DOHH2 (cell line): ENCODE measurements around the gene RRM2.

Source experiments
- H3F3A ChIP-seq: fragments of 200-600 bp; sonication (generic), shearing (Covaris generic); 2 replicates; pipeline ENCODE4 v1.6.0; 2016; ENCODE audit warnings: antibody characterized with exemption, mild to moderate bottlenecking; ENCODE audit not compliant: control insufficient read depth, insufficient read depth
- H3K27ac ChIP-seq: fragments of 200-600 bp; sonication (generic); 2 replicates; pipeline ENCODE4 v1.5.1; 2014; ENCODE audit warnings: low read depth, mild to moderate bottlenecking, low read length, moderate library complexity
- H3K27me3 ChIP-seq: fragments of 200-600 bp; sonication (generic); 2 replicates; pipeline ENCODE4 v1.6.1; 2014; ENCODE audit warnings: mild to moderate bottlenecking, low read length, mixed read lengths; ENCODE audit not compliant: control insufficient read depth
- H3K36me3 ChIP-seq: fragments of 200-600 bp; sonication (generic); 2 replicates; pipeline ENCODE4 v1.6.1; 2014; ENCODE audit warnings: mild to moderate bottlenecking, low read length, moderate library complexity, mixed read lengths; ENCODE audit not compliant: control insufficient read depth
- H3K4me1 ChIP-seq: fragments of 200-600 bp; sonication (generic); 2 replicates; pipeline ENCODE4 v1.6.1; 2014; ENCODE audit warnings: mild to moderate bottlenecking, low read length, mixed read lengths; ENCODE audit not compliant: control insufficient read depth
- H3K4me2 ChIP-seq: fragments of 200-600 bp; sonication (generic); 2 replicates; pipeline ENCODE4 v1.6.0; 2014; ENCODE audit warnings: mild to moderate bottlenecking, low read length, moderate library complexity
- H3K4me3 ChIP-seq: fragments of 200-600 bp; sonication (generic); 2 replicates; pipeline ENCODE4 v1.5.1; 2014; ENCODE audit warnings: mild to moderate bottlenecking, low read length, mixed read lengths
- H3K79me2 ChIP-seq: fragments of 200-600 bp; sonication (generic); 2 replicates; pipeline ENCODE4 v1.6.1; 2014; ENCODE audit warnings: mild to moderate bottlenecking, low read length, mixed read lengths; ENCODE audit not compliant: control insufficient read depth
- H3K9me2 ChIP-seq: fragments of 200-600 bp; sonication (generic); replicated peaks from 2 replicates; pipeline ENCODE4 v1.6.1; 2014; ENCODE audit warnings: mild to moderate bottlenecking, low read length, mixed read lengths; ENCODE audit not compliant: control insufficient read depth
- H3K9me3 ChIP-seq: fragments of 200-600 bp; sonication (generic); 2 replicates; pipeline ENCODE4 v1.6.1; 2014; ENCODE audit warnings: antibody characterized with exemption, low read length, mixed read lengths; ENCODE audit not compliant: control insufficient read depth, insufficient read depth
- H4K20me1 ChIP-seq: fragments of 200-600 bp; sonication (generic); 2 replicates; pipeline ENCODE4 v1.6.0; 2014; ENCODE audit warnings: low read depth, mild to moderate bottlenecking, antibody characterized with exemption, low read length, moderate library complexity; ENCODE audit not compliant: control insufficient read depth, insufficient read depth
- CTCF ChIP-seq: fragments of 200-600 bp; sonication (generic); IDR thresholded peaks from one replicate; pipeline ENCODE4 v1.5.1; 2014; ENCODE audit warnings: antibody characterized with exemption, mild to moderate bottlenecking, low read depth, low read length; ENCODE audit not compliant: poor library complexity, severe bottlenecking
- EZH2phosphoT487 ChIP-seq: fragments of 200-600 bp; sonication (generic); IDR thresholded peaks from 2 replicates; pipeline ENCODE4 v1.6.1; 2017; ENCODE audit warnings: borderline replicate concordance, mild to moderate bottlenecking, antibody characterized with exemption, low read length, moderate library complexity, mixed read lengths

The RRM2 gene

GRCh38 chr2:10124538-10125045, 2.1 kb downstream of the RRM2 start:
- Histone ChIP-seq H3K36me3 (peaks cover 88% of the 10 kb centered on the region), H3K27me3 (no peaks in the 10 kb centered on the region), H3K79me2 (peaks cover 98% of the 10 kb centered on the region), H3K4me1 (peaks cover 55% of the 10 kb centered on the region), H3K4me3 (peak overlapping the region; percentile 92), H3K9me2 (no peaks in the 10 kb centered on the region), H3F3A (peaks cover 57% of the 10 kb centered on the region), H4K20me1 (peaks cover 43% of the 10 kb centered on the region), H3K27ac (peak overlapping the region; percentile 92), H3K4me2 (peak overlapping the region; percentile 81), H3K9me3 (no peaks in the 10 kb centered on the region)
- TF ChIP-seq CTCF (peak; percentile 68), EZH2phosphoT487 (no peak)

GRCh38 chr2:10125842-10126631, 3.5 kb downstream of the RRM2 start:
- H3K4me3 ChIP-seq, result peak overlapping the region; percentile 92
- no peaks in the 10 kb centered on the region for H3K9me3 ChIP-seq
- H3K9me2 ChIP-seq, result no peaks in the 10 kb centered on the region
- H3K27me3 ChIP-seq, result no peaks in the 10 kb centered on the region
- H3K4me1 ChIP-seq, result peaks cover 51% of the 10 kb centered on the region
- H3K4me2 ChIP-seq, result peak overlapping the region; percentile 81
- no peak overlapping the region for H3K27ac ChIP-seq
- H3K79me2 ChIP-seq, result peaks cover 85% of the 10 kb centered on the region
- TF ChIP-seq CTCF, result no peak
- TF ChIP-seq EZH2phosphoT487, result no peak
- peaks cover 95% of the 10 kb centered on the region for H3K36me3 ChIP-seq
- H4K20me1 ChIP-seq, result peaks cover 43% of the 10 kb centered on the region
- H3F3A ChIP-seq, result peaks cover 68% of the 10 kb centered on the region

GRCh38 chr2:10126632-10127026, 4.1 kb downstream of the RRM2 start:
- no peak overlapping the region for H3K27ac ChIP-seq

More at GRCh38 chr2:10126632-10127026, 4.1 kb downstream of the RRM2 start:
- H3K27me3 ChIP-seq, result no peaks in the 10 kb centered on the region
- H3K4me2 ChIP-seq, result peak overlapping the region; percentile 81
- H3K79me2 ChIP-seq, result peaks cover 79% of the 10 kb centered on the region
- peaks cover 65% of the 10 kb centered on the region for H3F3A ChIP-seq
- H3K4me3 ChIP-seq, result peak overlapping the region; percentile 23
- H3K9me2 ChIP-seq, result no peaks in the 10 kb centered on the region
- peaks cover 51% of the 10 kb centered on the region for H3K4me1 ChIP-seq
- H4K20me1 ChIP-seq, result peaks cover 43% of the 10 kb centered on the region
- H3K36me3 ChIP-seq, result peaks cover 95% of the 10 kb centered on the region
- no peak for TF ChIP-seq CTCF
- no peak for TF ChIP-seq EZH2phosphoT487
- no peaks in the 10 kb centered on the region for H3K9me3 ChIP-seq
